ENCODE data around the gene MBNL1. TPM values are rescaled to one million over a fixed set of nuclear protein-coding genes. Genes with fewer than 3 reads are reported as not detected.
A peak's percentile ranks its signal among the peaks of the same experiment; 100 is the strongest.

The MBNL1 gene
- total RNA-seq, 1 experiment from 2014 or later: 68.6 TPM

DNA sequence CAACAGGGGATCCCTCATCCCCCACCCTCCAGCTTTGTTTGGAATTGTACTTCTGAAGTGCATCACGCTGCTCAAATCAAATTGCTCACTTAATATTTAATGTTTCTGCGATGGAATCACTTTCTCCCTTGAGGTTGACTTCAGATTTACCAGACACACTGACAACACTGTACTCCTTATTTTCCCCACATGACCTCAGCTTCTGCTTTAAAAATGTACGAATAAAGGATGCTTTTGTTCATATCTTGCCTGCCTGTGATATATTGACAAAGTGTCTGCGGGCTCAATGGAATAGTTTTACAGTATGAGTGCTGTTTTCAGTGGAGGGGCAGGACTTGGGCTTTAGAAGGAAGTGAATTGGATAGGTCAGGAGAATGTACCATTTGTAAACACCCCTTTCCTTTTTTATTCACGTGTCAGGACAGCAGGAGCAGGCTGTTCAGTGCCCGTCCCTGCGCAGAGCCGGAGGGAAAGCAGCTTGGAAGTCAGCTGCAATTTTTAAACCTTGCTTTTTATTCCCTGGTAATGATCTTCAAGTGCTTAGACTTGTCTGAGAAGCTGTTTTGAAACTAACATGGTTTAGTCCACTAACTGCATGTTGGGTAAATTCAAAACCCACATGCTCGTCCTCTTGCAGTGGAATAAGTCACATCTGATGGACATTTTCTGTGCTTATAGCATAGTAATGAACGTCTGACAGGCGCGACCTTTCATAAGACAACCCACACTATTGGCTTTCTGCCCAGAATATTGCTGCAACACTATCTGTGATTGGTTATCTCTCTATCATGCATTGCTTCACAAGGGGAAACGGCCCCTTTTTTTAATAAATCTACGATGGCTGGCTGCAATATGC, 29.9 kb downstream of the MBNL1 start:
- H3K4me3 ChIP-seq (ENCODE audit: low read depth, low read length): no peak overlapping the region
- TF ChIP-seq, protein P1, sequence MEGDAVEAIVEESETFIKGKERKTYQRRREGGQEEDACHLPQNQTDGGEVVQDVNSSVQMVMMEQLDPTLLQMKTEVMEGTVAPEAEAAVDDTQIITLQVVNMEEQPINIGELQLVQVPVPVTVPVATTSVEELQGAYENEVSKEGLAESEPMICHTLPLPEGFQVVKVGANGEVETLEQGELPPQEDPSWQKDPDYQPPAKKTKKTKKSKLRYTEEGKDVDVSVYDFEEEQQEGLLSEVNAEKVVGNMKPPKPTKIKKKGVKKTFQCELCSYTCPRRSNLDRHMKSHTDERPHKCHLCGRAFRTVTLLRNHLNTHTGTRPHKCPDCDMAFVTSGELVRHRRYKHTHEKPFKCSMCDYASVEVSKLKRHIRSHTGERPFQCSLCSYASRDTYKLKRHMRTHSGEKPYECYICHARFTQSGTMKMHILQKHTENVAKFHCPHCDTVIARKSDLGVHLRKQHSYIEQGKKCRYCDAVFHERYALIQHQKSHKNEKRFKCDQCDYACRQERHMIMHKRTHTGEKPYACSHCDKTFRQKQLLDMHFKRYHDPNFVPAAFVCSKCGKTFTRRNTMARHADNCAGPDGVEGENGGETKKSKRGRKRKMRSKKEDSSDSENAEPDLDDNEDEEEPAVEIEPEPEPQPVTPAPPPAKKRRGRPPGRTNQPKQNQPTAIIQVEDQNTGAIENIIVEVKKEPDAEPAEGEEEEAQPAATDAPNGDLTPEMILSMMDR (IDR thresholded peaks at IDR 0.05; ENCODE audit: insufficient read depth in 1 of 2, low read depth in 1 of 2, low read length in 1 of 2, severe bottlenecking in 1 of 2, unreplicated experiment in 1 of 2): no peak
- Mint-ChIP-seq H3K27me3 (ENCODE audit: insufficient read depth, unreplicated experiment) (no peaks in the 10 kb centered on the region), H3K4me3 (ENCODE audit: unreplicated experiment) (no peak overlapping the region), H3K27ac (ENCODE audit: unreplicated experiment) (no peak overlapping the region), H3K4me1 (ENCODE audit: low read depth, unreplicated experiment) (peaks cover 16% of the 10 kb centered on the region), H3K36me3 (ENCODE audit: insufficient read depth, unreplicated experiment) (peaks cover 26% of the 10 kb centered on the region), H3K9me3 (ENCODE audit: unreplicated experiment) (no peaks in the 10 kb centered on the region)
- POLR2A ChIA-PET: no interaction called here
- BruUV-seq (replicated peaks): no TSS peak
- H3K9me3 ChIP-seq: no peaks in the 10 kb centered on the region
- DNase-seq: no peak
- CTCF ChIA-PET: no interaction called here
- no peaks in the 10 kb centered on the region for H3K27me3 ChIP-seq (replicated peaks; ENCODE audit: control insufficient read depth, insufficient read depth, low read length)
- peaks cover 25% of the 10 kb centered on the region for H3K4me1 ChIP-seq
- intact Hi-C loops (cut with micrococcal nuclease; ENCODE audit: unreplicated experiment): no loop called here
- H3K36me3 ChIP-seq (ENCODE audit: control insufficient read depth, insufficient read depth, low read length): no peaks in the 10 kb centered on the region; the same call in 1 of the 2 replicates

DNA sequence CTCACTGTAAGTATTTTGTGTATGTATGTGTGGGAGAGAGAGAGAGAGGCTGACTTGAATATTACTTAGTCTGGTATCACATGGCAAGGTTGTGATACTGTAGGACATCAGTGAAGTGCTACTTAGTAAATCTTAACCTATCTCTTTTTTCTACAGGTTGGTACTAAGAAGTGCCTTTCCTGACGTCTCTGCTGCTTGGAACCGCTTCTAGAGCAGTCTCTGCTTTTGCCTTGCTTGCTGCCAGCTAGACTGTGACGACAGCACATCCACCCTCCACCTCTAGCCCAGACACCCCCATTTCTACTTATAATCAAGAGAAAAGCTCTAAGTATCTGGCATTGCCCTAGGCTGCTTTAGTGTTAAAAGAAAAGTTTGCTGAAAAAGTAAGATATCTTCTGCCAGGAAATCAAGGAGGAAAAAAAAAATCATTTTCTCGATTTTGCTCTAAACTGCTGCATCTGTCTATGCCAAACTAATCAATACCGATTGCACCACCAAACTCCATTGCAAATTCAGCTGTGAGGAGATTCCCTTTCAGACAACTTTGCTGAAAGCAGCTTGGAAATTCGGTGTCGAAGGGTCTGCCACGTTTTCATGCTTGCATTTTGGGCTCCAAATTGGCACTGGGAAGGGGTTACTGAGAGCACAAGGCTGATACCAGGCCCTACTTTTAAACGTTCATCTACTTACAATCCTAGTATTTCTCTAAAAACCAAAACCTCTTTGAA, 30.7 kb downstream of the MBNL1 start:
- Histone ChIP-seq H3K4me3 (ENCODE audit: low read depth, low read length) (no peak overlapping the region), H3K27me3 (replicated peaks; ENCODE audit: control insufficient read depth, insufficient read depth, low read length) (no peaks in the 10 kb centered on the region), H3K4me1 (peaks cover 32% of the 10 kb centered on the region), H3K9me3 (no peaks in the 10 kb centered on the region), H3K36me3 (ENCODE audit: control insufficient read depth, insufficient read depth, low read length) (no peaks in the 10 kb centered on the region; the same call in 1 of the 2 replicates)
- Mint-ChIP-seq H3K36me3 (ENCODE audit: insufficient read depth, unreplicated experiment) (peaks cover 26% of the 10 kb centered on the region), H3K27ac (ENCODE audit: unreplicated experiment) (no peak overlapping the region), H3K9me3 (ENCODE audit: unreplicated experiment) (no peaks in the 10 kb centered on the region), H3K4me1 (ENCODE audit: low read depth, unreplicated experiment) (peaks cover 16% of the 10 kb centered on the region), H3K4me3 (ENCODE audit: unreplicated experiment) (no peak overlapping the region), H3K27me3 (ENCODE audit: insufficient read depth, unreplicated experiment) (no peaks in the 10 kb centered on the region)
- ChIA-PET POLR2A (no interaction called here), CTCF (no interaction called here)
- no peak for DNase-seq
- TSS peak; percentile 36 for BruUV-seq (replicated peaks)
- intact Hi-C loops (cut with micrococcal nuclease; ENCODE audit: unreplicated experiment): no loop called here
- TF ChIP-seq, protein P1 (IDR thresholded peaks at IDR 0.05; ENCODE audit: insufficient read depth in 1 of 2, low read depth in 1 of 2, low read length in 1 of 2, severe bottlenecking in 1 of 2, unreplicated experiment in 1 of 2): no peak

DNA sequence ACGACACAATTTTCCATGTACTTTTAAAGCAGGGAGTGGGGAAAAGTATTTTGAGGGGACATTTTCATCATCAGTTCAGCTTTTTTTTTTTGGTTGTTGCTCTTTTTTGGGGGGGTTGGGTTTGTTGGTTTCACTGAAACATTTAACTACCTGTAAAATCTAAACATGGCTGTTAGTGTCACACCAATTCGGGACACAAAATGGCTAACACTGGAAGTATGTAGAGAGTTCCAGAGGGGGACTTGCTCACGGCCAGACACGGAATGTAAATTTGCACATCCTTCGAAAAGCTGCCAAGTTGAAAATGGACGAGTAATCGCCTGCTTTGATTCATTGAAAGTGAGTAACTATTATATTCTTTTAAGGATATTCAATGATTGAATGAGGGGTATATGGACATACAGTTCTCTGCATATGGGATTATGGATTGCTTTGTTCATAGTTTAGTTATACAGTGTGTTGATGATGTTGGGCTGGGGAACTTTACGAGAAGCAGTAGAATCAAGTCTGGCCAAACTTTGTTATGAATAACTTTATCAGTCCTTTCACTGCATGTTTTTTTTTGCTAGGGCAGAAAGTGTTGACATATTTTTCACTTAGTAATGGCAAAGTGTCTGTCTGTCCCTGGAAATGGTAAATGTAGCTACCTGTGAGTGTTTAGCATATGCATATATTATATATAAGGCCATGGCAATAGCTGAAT, 31.5 kb downstream of the MBNL1 start:
- TF ChIP-seq, protein P1 (IDR thresholded peaks at IDR 0.05; ENCODE audit: insufficient read depth in 1 of 2, low read depth in 1 of 2, low read length in 1 of 2, severe bottlenecking in 1 of 2, unreplicated experiment in 1 of 2): no peak
- DNase-seq: no peak
- Histone ChIP-seq H3K27me3 (replicated peaks; ENCODE audit: control insufficient read depth, insufficient read depth, low read length) (no peaks in the 10 kb centered on the region), H3K4me1 (peaks cover 39% of the 10 kb centered on the region), H3K9me3 (no peaks in the 10 kb centered on the region), H3K36me3 (ENCODE audit: control insufficient read depth, insufficient read depth, low read length) (no peaks in the 10 kb centered on the region; the same call in 1 of the 2 replicates), H3K4me3 (ENCODE audit: low read depth, low read length) (no peak overlapping the region)
- intact Hi-C loops (cut with micrococcal nuclease; ENCODE audit: unreplicated experiment): loop anchor here (10.0 kb wide), 1 partner anchor 125 kb away; no protein-coding TSS in a partner anchor
- H3K4me1 Mint-ChIP-seq (ENCODE audit: low read depth, unreplicated experiment): peaks cover 15% of the 10 kb centered on the region
- POLR2A ChIA-PET: no interaction called here
- CTCF ChIA-PET: no interaction called here
- H3K27ac Mint-ChIP-seq (ENCODE audit: unreplicated experiment): no peak overlapping the region
- peaks cover 26% of the 10 kb centered on the region for H3K36me3 Mint-ChIP-seq (ENCODE audit: insufficient read depth, unreplicated experiment)
- BruUV-seq (replicated peaks): no TSS peak
- H3K4me3 Mint-ChIP-seq (ENCODE audit: unreplicated experiment): no peak overlapping the region
- no peaks in the 10 kb centered on the region for H3K27me3 Mint-ChIP-seq (ENCODE audit: insufficient read depth, unreplicated experiment)
- H3K9me3 Mint-ChIP-seq (ENCODE audit: unreplicated experiment): no peaks in the 10 kb centered on the region

All from Caco-2 (cell line).